BE2C (cell line): ENCODE results near the gene NDFIP2.

Experiments used
- DNase-seq: peaks from one replicate; pipeline ENCODE4 v3.0.0-alpha.2; 2020
- H3K27me3 ChIP-seq: fragments of 250-450 bp; sonication (Bioruptor Pico); 2 replicates; pipeline ENCODE4 v1.5.1; 2020; ENCODE audit warnings: mild to moderate bottlenecking
- H3K36me3 ChIP-seq: fragments of 250-450 bp; sonication (Bioruptor Pico); 2 replicates; pipeline ENCODE4 v1.5.1; 2020; ENCODE audit warnings: mild to moderate bottlenecking
- H3K4me1 ChIP-seq: fragments of 250-450 bp; sonication (Bioruptor Pico); 2 replicates; pipeline ENCODE4 v1.5.1; 2020
- H3K4me3 ChIP-seq: 2 replicates; pipeline ENCODE4 v1.5.1; 2011; ENCODE audit warnings: low read depth, low read length
- H3K9me3 ChIP-seq: fragments of 250-450 bp; sonication (Bioruptor Pico); 2 replicates; pipeline ENCODE4 v1.5.1; 2020
- CTCF ChIP-seq: IDR thresholded peaks from 2 replicates; pipeline ENCODE4 v1.5.1; 2012; ENCODE audit warnings: mild to moderate bottlenecking, low read depth, low read length

Gene NDFIP2

GRCh38 chr13:79512950-79513349 lies 32.0 kb downstream of the NDFIP2 start:
- Histone ChIP-seq H3K4me3 (no peak overlapping the region), H3K4me1 (no peaks in the 10 kb centered on the region), H3K27me3 (no peaks in the 10 kb centered on the region), H3K9me3 (no peaks in the 10 kb centered on the region), H3K36me3 (no peaks in the 10 kb centered on the region)
- TF ChIP-seq CTCF = no peak
- DNase-seq = no peak

- Histone ChIP-seq H3K27me3 (no peaks in the 10 kb centered on the region), H3K36me3 (peaks cover 3% of the 10 kb centered on the region), H3K4me1 (no peaks in the 10 kb centered on the region), H3K9me3 (no peaks in the 10 kb centered on the region), H3K4me3 (no peak overlapping the region)
- no peak for DNase-seq
- TF ChIP-seq CTCF = no peak
Measured at GRCh38 chr13:79516595-79516994, 35.6 kb downstream of the NDFIP2 start.

GRCh38 chr13:79519255-79519654 lies 38.3 kb downstream of the NDFIP2 start:
- H3K4me1 ChIP-seq = no peaks in the 10 kb centered on the region
- DNase-seq = no peak
- no peaks in the 10 kb centered on the region for H3K27me3 ChIP-seq
- no peak overlapping the region for H3K4me3 ChIP-seq
- no peak for TF ChIP-seq CTCF
- peaks cover 3% of the 10 kb centered on the region for H3K36me3 ChIP-seq
- H3K9me3 ChIP-seq = no peaks in the 10 kb centered on the region

- Histone ChIP-seq H3K9me3 (no peaks in the 10 kb centered on the region), H3K4me3 (no peak overlapping the region), H3K27me3 (no peaks in the 10 kb centered on the region), H3K4me1 (peaks cover 9% of the 10 kb centered on the region), H3K36me3 (peaks cover 3% of the 10 kb centered on the region)
- no peak for DNase-seq
- no peak for TF ChIP-seq CTCF
Measured at GRCh38 chr13:79522583-79522982, 41.6 kb downstream of the NDFIP2 start.

- DNase-seq = peak; percentile 21
- peaks cover 9% of the 10 kb centered on the region for H3K4me1 ChIP-seq
- no peak for TF ChIP-seq CTCF
- no peaks in the 10 kb centered on the region for H3K27me3 ChIP-seq
- H3K4me3 ChIP-seq = no peak overlapping the region
- peaks cover 3% of the 10 kb centered on the region for H3K36me3 ChIP-seq
- no peaks in the 10 kb centered on the region for H3K9me3 ChIP-seq
Measured at GRCh38 chr13:79525064-79525857, 44.3 kb downstream of the NDFIP2 start.

GRCh38 chr13:79527698-79528097 lies 46.7 kb downstream of the NDFIP2 start:
- H3K27me3 ChIP-seq = no peaks in the 10 kb centered on the region
- H3K36me3 ChIP-seq = no peaks in the 10 kb centered on the region; the same call in 1 of the 2 replicates
- DNase-seq = no peak
- no peaks in the 10 kb centered on the region for H3K9me3 ChIP-seq
- TF ChIP-seq CTCF = no peak
- no peak overlapping the region for H3K4me3 ChIP-seq
- peaks cover 9% of the 10 kb centered on the region for H3K4me1 ChIP-seq
